ENCODE results near the gene PUSL1. TPM values are rescaled to one million over a fixed set of nuclear protein-coding genes. Genes with fewer than 3 reads are reported as not detected.

PUSL1 gene
- total and polyA plus RNA-seq, 2 donors = 10.0 to 12.5 TPM

DNA sequence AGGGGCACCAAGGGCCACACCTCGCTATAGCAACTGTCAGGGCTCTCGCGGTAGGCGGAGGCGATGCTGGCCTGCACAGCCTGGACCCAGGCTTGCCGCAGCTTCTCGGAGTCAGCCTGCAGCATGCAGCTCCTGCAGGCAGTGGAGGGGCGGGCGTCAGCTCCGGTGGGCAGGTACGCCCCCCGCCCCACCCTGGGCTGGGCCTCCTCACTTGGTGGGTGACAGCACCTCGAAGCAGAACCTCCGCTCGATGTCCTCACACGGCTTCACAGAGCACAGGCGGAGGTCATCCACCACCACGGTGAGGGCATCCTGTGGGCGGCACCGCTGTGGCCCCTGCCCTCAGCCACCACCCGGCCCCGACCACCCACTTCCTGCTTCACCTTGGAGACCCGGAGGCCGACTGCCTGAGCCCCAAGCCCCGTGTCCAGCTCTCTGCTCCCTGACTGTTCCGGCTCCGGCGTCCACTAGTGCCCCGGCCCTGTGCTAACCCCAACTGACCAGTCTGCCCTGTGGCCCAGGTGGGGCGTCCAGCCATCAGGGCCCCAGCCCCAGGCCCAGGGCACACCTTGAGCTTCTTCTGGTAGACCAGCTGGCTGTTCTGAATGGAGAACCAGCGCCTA lies 10.5 kb upstream of the PUSL1 start:
- WGBS = 97% methylated on average over 31 of the region's 31 CpGs
- H3K4me1 ChIP-seq (ENCODE audit: control insufficient read depth in 2 of 2, insufficient read depth in 2 of 2, low read length in 2 of 2) = no peaks in the 10 kb centered on the region
- DNase-seq (ENCODE audit: low read depth in 6 of 9, low spot score in 9 of 9) = no peak
- H3K27me3 ChIP-seq (ENCODE audit: control insufficient read depth in 2 of 2, insufficient read depth in 1 of 2, low read length in 1 of 2) = no peaks in the 10 kb centered on the region
- H3K9me3 ChIP-seq (ENCODE audit: control insufficient read depth in 2 of 2, insufficient read depth in 1 of 2, low read length in 1 of 2) = peaks cover 0 to 7% of the 10 kb centered on the region in 2 donors
- H3K4me3 ChIP-seq (ENCODE audit: low read length in 2 of 2) = no peak overlapping the region
- H3K36me3 ChIP-seq (ENCODE audit: control insufficient read depth in 2 of 2, insufficient read depth in 2 of 2, low read length in 1 of 2) = peaks cover 6 to 43% of the 10 kb centered on the region in 2 donors
- no peak overlapping the region for H3K27ac ChIP-seq (ENCODE audit: low read depth in 1 of 2, low read length in 1 of 2)

DNA sequence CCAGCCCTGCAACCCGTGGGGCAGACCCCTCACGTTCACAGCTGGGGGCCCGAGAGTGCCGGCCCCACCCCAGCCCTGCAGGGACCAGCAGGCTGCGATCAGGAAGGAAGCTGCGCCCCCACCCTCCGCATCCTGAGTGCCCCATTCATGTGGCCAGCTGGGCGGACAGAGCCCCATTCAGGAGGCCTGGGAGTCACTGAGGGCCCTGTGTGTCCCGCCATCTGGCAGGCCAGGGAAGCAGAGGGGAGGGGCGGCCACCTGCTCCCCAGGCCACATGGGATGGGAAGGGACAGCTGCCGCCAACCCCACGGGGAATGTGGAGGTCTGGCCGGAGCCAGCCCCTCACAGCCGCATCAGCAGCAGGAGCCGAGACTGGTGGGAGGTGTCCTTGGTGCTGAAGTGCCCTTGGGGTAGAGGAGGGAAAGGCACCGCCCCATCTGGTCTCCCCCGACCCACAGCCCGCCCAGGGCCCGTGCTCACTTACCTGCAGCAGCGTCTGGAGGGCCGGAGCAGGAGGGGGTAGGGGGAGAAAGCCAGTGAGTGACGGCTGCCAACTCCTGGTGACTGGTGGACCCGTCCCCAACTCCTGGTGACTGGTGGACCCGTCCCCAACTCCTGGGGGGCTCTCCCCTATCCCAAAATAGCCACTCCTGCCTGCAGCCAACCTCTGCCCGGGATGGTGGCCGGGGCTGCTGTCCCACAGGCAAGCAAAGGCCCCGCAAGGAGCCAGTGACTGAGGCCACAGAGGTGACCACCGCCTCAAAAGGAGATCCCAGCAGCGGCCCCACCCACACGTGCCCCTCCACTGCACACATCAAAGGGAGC lies 9.3 kb upstream of the PUSL1 start:
- Histone ChIP-seq H3K9me3 (ENCODE audit: control insufficient read depth in 2 of 2, insufficient read depth in 1 of 2, low read length in 1 of 2) (peaks cover 0 to 7% of the 10 kb centered on the region in 2 donors), H3K36me3 (ENCODE audit: control insufficient read depth in 2 of 2, insufficient read depth in 2 of 2, low read length in 1 of 2) (peaks cover 5 to 31% of the 10 kb centered on the region in 2 donors), H3K27me3 (ENCODE audit: control insufficient read depth in 2 of 2, insufficient read depth in 1 of 2, low read length in 1 of 2) (no peaks in the 10 kb centered on the region), H3K4me3 (ENCODE audit: low read length in 2 of 2) (no peak overlapping the region), H3K4me1 (ENCODE audit: control insufficient read depth in 2 of 2, insufficient read depth in 2 of 2, low read length in 2 of 2) (no peaks in the 10 kb centered on the region), H3K27ac (ENCODE audit: low read depth in 1 of 2, low read length in 1 of 2) (no peak overlapping the region)
- peak in 1 of 9 donors; percentile 52 for DNase-seq (ENCODE audit: low read depth in 6 of 9, low spot score in 9 of 9)
- 91% methylated on average over 30 of the region's 30 CpGs for WGBS

- WGBS = 95% methylated on average over 22 of the region's 22 CpGs
- peaks cover 0 to 7% of the 10 kb centered on the region in 2 donors for H3K9me3 ChIP-seq (ENCODE audit: control insufficient read depth in 2 of 2, insufficient read depth in 1 of 2, low read length in 1 of 2)
- DNase-seq (ENCODE audit: low read depth in 6 of 9, low spot score in 9 of 9) = peak in 1 of 9 donors; percentile 27
- peaks cover 4 to 25% of the 10 kb centered on the region in 2 donors for H3K36me3 ChIP-seq (ENCODE audit: control insufficient read depth in 2 of 2, insufficient read depth in 2 of 2, low read length in 1 of 2)
- no peak overlapping the region for H3K27ac ChIP-seq (ENCODE audit: low read depth in 1 of 2, low read length in 1 of 2)
- peaks cover 6% of the 10 kb centered on the region in 2 donors for H3K4me1 ChIP-seq (ENCODE audit: control insufficient read depth in 2 of 2, insufficient read depth in 2 of 2, low read length in 2 of 2)
- no peak overlapping the region for H3K4me3 ChIP-seq (ENCODE audit: low read length in 2 of 2)
- H3K27me3 ChIP-seq (ENCODE audit: control insufficient read depth in 2 of 2, insufficient read depth in 1 of 2, low read length in 1 of 2) = no peaks in the 10 kb centered on the region
These were observed 8.6 kb upstream of the PUSL1 start for GRCh38 chr1:1299686-1300351.

DNA sequence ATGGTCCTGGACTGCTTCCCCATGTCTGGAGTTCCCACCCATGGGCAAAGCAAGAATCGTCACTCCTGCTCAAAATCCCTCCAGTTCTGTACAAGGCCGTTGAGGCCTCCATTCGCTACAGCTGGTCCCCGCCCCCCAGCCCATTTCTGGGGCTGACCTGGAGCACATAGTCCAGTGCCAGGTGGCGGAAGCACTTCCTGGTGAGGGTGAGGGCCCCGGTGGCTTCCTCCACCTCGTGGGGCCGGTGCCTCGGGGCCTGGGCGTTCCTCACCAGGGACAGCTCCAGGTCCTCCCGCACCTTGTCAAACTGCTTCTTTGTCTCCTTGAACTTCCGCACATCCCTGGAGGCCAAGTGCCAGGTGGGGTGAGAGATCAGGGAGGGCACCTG lies 8.1 kb upstream of the PUSL1 start:
- H3K36me3 ChIP-seq (ENCODE audit: control insufficient read depth in 2 of 2, insufficient read depth in 2 of 2, low read length in 1 of 2) = peaks cover 4 to 21% of the 10 kb centered on the region in 2 donors
- DNase-seq (ENCODE audit: low read depth in 6 of 9, low spot score in 9 of 9) = no peak
- WGBS = 96% methylated on average over 12 of the region's 12 CpGs
- H3K9me3 ChIP-seq (ENCODE audit: control insufficient read depth in 2 of 2, insufficient read depth in 1 of 2, low read length in 1 of 2) = peaks cover 0 to 8% of the 10 kb centered on the region in 2 donors
- no peak overlapping the region for H3K4me3 ChIP-seq (ENCODE audit: low read length in 2 of 2)
- no peaks in the 10 kb centered on the region for H3K27me3 ChIP-seq (ENCODE audit: control insufficient read depth in 2 of 2, insufficient read depth in 1 of 2, low read length in 1 of 2)
- H3K27ac ChIP-seq (ENCODE audit: low read depth in 1 of 2, low read length in 1 of 2) = no peak overlapping the region
- H3K4me1 ChIP-seq (ENCODE audit: control insufficient read depth in 2 of 2, insufficient read depth in 2 of 2, low read length in 2 of 2) = peaks cover 11% of the 10 kb centered on the region in 2 donors

DNA sequence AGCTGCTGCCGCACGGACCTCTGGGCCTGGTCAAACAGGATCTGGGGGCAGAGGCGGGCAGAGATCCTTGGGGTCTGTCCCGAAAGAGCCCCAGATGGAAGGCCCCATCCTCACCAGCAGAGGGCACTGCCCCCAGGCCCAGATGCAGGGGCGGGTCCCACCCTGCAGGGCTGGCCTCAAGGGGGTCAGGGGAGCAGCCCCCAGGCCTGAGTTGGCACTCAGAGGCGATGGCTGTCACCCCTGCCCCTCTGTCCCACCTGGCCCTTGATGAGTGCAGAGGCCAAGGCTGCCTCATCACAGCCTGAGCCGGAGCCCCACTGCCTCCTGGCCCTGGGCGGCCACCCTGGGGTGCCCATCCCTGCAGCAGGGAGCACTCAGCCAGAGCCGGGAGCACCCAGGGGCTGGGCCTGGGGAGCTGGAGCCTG lies 6.4 kb upstream of the PUSL1 start:
- peaks cover 17 to 28% of the 10 kb centered on the region in 2 donors for H3K4me1 ChIP-seq (ENCODE audit: control insufficient read depth in 2 of 2, insufficient read depth in 2 of 2, low read length in 2 of 2)
- H3K27me3 ChIP-seq (ENCODE audit: control insufficient read depth in 2 of 2, insufficient read depth in 1 of 2, low read length in 1 of 2) = no peaks in the 10 kb centered on the region
- no peak overlapping the region for H3K4me3 ChIP-seq (ENCODE audit: low read length in 2 of 2)
- H3K27ac ChIP-seq (ENCODE audit: low read depth in 1 of 2, low read length in 1 of 2) = no peak overlapping the region
- peaks cover 2 to 6% of the 10 kb centered on the region in 2 donors for H3K36me3 ChIP-seq (ENCODE audit: control insufficient read depth in 2 of 2, insufficient read depth in 2 of 2, low read length in 1 of 2)
- WGBS = 97% methylated on average over 9 of the region's 9 CpGs
- DNase-seq (ENCODE audit: low read depth in 6 of 9, low spot score in 9 of 9) = no peak
- H3K9me3 ChIP-seq (ENCODE audit: control insufficient read depth in 2 of 2, insufficient read depth in 1 of 2, low read length in 1 of 2) = peaks cover 0 to 10% of the 10 kb centered on the region in 2 donors

DNA sequence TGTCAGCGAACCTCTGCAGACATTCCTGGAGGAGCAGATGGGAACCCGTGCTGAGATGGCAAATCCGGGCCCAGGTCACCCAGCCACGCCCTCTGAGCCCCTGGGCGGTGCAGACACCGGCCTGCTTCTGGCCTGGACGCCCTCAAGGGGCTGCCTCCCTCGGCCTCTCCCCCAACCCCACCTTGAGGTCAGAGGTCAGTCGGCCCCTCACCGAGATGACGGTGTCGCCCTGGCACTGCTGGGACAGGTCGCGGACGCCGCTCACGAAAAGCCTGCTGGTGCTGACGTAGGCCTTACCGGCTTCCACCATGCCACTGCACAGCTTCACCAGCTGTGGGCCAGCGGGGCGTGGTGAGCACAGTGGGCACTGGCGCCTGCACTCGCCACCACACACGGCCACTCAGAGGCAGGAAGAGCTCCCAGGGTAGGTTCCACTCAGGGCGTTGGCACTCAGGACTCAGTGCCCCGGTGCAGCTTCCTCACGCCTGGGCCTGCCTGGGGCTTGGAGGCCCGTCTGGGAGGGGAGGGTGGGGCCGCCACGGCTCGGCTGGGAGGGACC lies 5.4 kb upstream of the PUSL1 start:
- Histone ChIP-seq H3K4me1 (ENCODE audit: control insufficient read depth in 2 of 2, insufficient read depth in 2 of 2, low read length in 2 of 2) (peaks cover 17 to 30% of the 10 kb centered on the region in 2 donors), H3K9me3 (ENCODE audit: control insufficient read depth in 2 of 2, insufficient read depth in 1 of 2, low read length in 1 of 2) (peaks cover 0 to 10% of the 10 kb centered on the region in 2 donors), H3K27me3 (ENCODE audit: control insufficient read depth in 2 of 2, insufficient read depth in 1 of 2, low read length in 1 of 2) (no peaks in the 10 kb centered on the region), H3K27ac (ENCODE audit: low read depth in 1 of 2, low read length in 1 of 2) (no peak overlapping the region), H3K36me3 (ENCODE audit: control insufficient read depth in 2 of 2, insufficient read depth in 2 of 2, low read length in 1 of 2) (peaks cover 0 to 1% of the 10 kb centered on the region in 2 donors), H3K4me3 (ENCODE audit: low read length in 2 of 2) (no peak overlapping the region)
- no peak for DNase-seq (ENCODE audit: low read depth in 6 of 9, low spot score in 9 of 9)
- WGBS = 95% methylated on average over 31 of the region's 31 CpGs

DNA sequence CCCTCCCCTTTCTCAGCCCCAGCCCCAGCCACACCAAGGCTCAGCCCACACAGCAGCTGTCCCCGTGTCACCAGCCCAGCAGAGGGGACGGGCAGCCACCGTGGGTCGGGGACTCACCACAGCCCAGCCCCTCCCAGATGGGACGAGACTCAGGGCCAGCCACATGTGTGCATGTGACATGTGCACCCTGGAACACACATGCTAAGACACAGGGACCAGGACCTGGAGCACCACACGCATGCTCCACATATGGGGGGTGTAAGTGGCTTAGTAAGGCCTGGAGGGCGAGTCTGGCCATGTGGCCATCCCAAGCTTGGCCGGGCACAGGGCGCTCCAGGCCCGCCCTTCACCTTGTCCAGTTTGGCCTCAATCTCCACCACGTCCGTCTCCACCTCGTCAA lies 4.7 kb upstream of the PUSL1 start:
- Histone ChIP-seq H3K27ac (ENCODE audit: low read depth in 1 of 2, low read length in 1 of 2) (no peak overlapping the region), H3K4me1 (ENCODE audit: control insufficient read depth in 2 of 2, insufficient read depth in 2 of 2, low read length in 2 of 2) (peaks cover 18 to 30% of the 10 kb centered on the region in 2 donors), H3K9me3 (ENCODE audit: control insufficient read depth in 2 of 2, insufficient read depth in 1 of 2, low read length in 1 of 2) (peaks cover 0 to 10% of the 10 kb centered on the region in 2 donors), H3K4me3 (ENCODE audit: low read length in 2 of 2) (no peak overlapping the region), H3K36me3 (ENCODE audit: control insufficient read depth in 2 of 2, insufficient read depth in 2 of 2, low read length in 1 of 2) (no peaks in the 10 kb centered on the region), H3K27me3 (ENCODE audit: control insufficient read depth in 2 of 2, insufficient read depth in 1 of 2, low read length in 1 of 2) (no peaks in the 10 kb centered on the region)
- 98% methylated on average over 13 of the region's 13 CpGs for WGBS
- no peak for DNase-seq (ENCODE audit: low read depth in 6 of 9, low spot score in 9 of 9)

DNA sequence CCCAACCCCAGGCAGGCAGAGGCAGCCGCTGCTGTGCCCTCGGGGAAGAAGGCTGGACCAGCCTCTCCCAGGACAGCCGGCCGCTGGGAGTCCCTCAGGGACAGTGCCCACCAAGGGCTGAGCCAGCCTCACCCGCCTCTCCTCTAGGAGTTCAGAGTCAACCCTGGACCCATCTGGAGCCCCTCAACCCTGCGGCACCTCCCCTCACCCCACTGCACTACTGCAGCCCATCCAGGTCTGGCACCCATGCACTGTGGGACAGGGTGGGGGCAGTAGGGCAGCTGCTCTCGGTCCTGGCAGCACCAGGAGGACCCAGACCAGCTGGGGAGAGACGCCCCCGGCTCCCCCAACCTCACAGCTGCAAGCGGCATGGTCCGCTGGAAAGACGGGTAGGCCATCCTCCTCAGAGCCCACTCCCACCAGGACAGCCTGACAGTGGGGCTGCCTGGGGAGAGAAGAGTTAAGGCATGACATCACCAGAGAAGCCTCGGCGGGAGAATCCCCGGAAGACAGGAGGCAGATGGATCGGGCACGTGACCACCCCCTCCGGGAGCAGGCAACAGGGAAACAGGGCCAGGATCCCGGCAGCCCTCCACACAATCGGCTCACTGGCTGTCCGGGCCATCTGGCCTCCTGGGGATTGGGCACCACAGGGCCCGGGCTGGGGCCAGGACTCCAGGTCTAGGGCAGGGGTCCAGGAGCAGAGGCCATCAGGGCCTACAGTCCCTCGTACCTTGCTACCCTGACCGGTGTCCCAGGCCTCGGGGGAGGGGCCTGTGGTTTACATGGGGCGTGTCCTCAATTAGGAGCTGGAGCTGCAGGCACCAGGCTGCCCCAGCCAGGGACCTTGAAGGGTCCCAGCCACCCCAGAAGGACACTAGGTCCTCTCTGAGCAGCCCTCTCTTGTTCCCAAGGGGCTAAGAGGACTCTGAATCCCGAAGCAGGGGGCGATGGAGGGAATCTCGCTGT lies 3.8 kb upstream of the PUSL1 start:
- peaks cover 26 to 36% of the 10 kb centered on the region in 2 donors for H3K4me1 ChIP-seq (ENCODE audit: control insufficient read depth in 2 of 2, insufficient read depth in 2 of 2, low read length in 2 of 2)
- H3K27me3 ChIP-seq (ENCODE audit: control insufficient read depth in 2 of 2, insufficient read depth in 1 of 2, low read length in 1 of 2) = peaks cover 0 to 4% of the 10 kb centered on the region in 2 donors
- DNase-seq (ENCODE audit: low read depth in 6 of 9, low spot score in 9 of 9) = peak in 1 of 9 donors; percentile 24
- H3K9me3 ChIP-seq (ENCODE audit: control insufficient read depth in 2 of 2, insufficient read depth in 1 of 2, low read length in 1 of 2) = peaks cover 0 to 10% of the 10 kb centered on the region in 2 donors
- WGBS = 65% methylated on average over 29 of the region's 29 CpGs
- peak overlapping the region; percentile 91 to 94 for H3K27ac ChIP-seq (ENCODE audit: low read depth in 1 of 2, low read length in 1 of 2)
- peak overlapping the region in 1 of 2 donors; percentile 11 for H3K4me3 ChIP-seq (ENCODE audit: low read length in 2 of 2)
- H3K36me3 ChIP-seq (ENCODE audit: control insufficient read depth in 2 of 2, insufficient read depth in 2 of 2, low read length in 1 of 2) = no peaks in the 10 kb centered on the region
